ENCODE results near the gene SECTM1.
"Not testable (repeated sequence)": the region's sequence is repeated elsewhere in the genome, so short reads cannot be mapped to it uniquely, and the experiment has no call there.

GRCh38 chr17:82382220-82382932 lies 48.8 kb upstream of the SECTM1 start:
- TF ChIP-seq CTCF (IDR thresholded peaks at IDR 0.05; ENCODE audit: low read depth, low read length, poor library complexity, severe bottlenecking); EZH2phosphoT487 (IDR thresholded peaks at IDR 0.05; ENCODE audit: borderline replicate concordance, low read length): not testable (repeated sequence)

Measured in DOHH2 (cell line).